Activated CD4-positive, alpha-beta T cell treated with anti-CD3 and anti-CD28 coated beads, Interleukin-2, amount 10 ng/mL, durations not matched to agents 7 days and 5 days (primary cell): ENCODE data around the gene TBX6. TPM values are rescaled to one million over a fixed set of nuclear protein-coding genes. Genes with fewer than 3 reads are reported as not detected.

Source experiments
- total RNA-seq, 2 experiments: library from RNA; stranded (reverse); gene quantifications; one replicate each; pipeline ENCODE4 v1.2.3, GENCODE V29; 2021

The TBX6 gene
- total RNA-seq, 2 experiments from 2014 or later = 1.2 to 1.7 TPM

Other genes with a start within 250 kb of the TBX6 start
- 10 to 100 TPM; 62.5 to 82.1 TPM for gene CDIPT, start 228.7 kb downstream of the TBX6 start, total RNA-seq
- gene SEZ6L2, start 192.4 kb downstream of the TBX6 start, total RNA-seq = not detected
- gene ASPHD1, start 191.4 kb downstream of the TBX6 start, total RNA-seq = not detected
- 10 to 100 TPM; 28.4 to 36.1 TPM for gene KCTD13, start 165.7 kb downstream of the TBX6 start, total RNA-seq
- 10 to 100 TPM; 57.8 to 60.5 TPM for gene TMEM219, start 129.8 kb downstream of the TBX6 start, total RNA-seq
- 10 to 100 TPM; 47.7 to 48.8 TPM for gene TAOK2, start 118.1 kb downstream of the TBX6 start, total RNA-seq
- gene HIRIP3, start 96.3 kb downstream of the TBX6 start, total RNA-seq = 10 to 100 TPM; 37.0 to 45.0 TPM
- 100 to 1,000 TPM; 113 to 134 TPM for gene INO80E, start 95.7 kb downstream of the TBX6 start, total RNA-seq
- gene DOC2A, start 80.9 kb downstream of the TBX6 start, total RNA-seq = under 1 TPM; 0.19 to 0.30 TPM
- not detected for gene C16orf92, start 68.7 kb downstream of the TBX6 start, total RNA-seq
- gene TLCD3B, start 60.7 kb downstream of the TBX6 start, total RNA-seq = 1 to 10 TPM; 7.1 to 7.2 TPM
- gene ALDOA, start 26.2 kb downstream of the TBX6 start, total RNA-seq = 1,000 to 10,000 TPM; 1,139 to 1,329 TPM
- 100 to 1,000 TPM; 129 to 136 TPM for gene PPP4C, start 15.9 kb downstream of the TBX6 start, total RNA-seq
- gene YPEL3, start 4.3 kb upstream of the TBX6 start, total RNA-seq = 10 to 100 TPM; 50.7 to 55.4 TPM
- gene GDPD3, start 21.6 kb upstream of the TBX6 start, total RNA-seq = 10 to 100 TPM; 11.8 to 13.2 TPM
- gene MAPK3, start 31.3 kb upstream of the TBX6 start, total RNA-seq = 10 to 100 TPM; 65.4 to 69.2 TPM
- gene CORO1A, start 91.7 kb upstream of the TBX6 start, total RNA-seq = 1,000 to 10,000 TPM; 1,809 to 1,847 TPM
- gene BOLA2B, start 101.7 kb upstream of the TBX6 start, total RNA-seq = 100 to 1,000 TPM; 136 to 141 TPM
- gene SLX1A, start 102.0 kb upstream of the TBX6 start, total RNA-seq = 10 to 100 TPM; 54.1 to 95.0 TPM
- 10 to 100 TPM; 37.5 to 38.1 TPM for gene SULT1A3, start 107.3 kb upstream of the TBX6 start, total RNA-seq
- gene NPIPB13, start 156.6 kb upstream of the TBX6 start, total RNA-seq = 10 to 100 TPM in 1 of 2 experiments, 1 to 10 TPM in 1; 9.0 to 11.4 TPM